ENCODE results near the gene WDR37. TPM values are rescaled to one million over a fixed set of nuclear protein-coding genes. Genes with fewer than 3 reads are reported as not detected.
A peak's percentile ranks its signal among the peaks of the same experiment; 100 is the strongest.

WDR37 gene
- total and polyA plus RNA-seq, 9 of the 15 experiments (the other 6 are each of a cell fraction or from before 2014, with no cell fraction given) = 2.3 to 11.6 (median 6.7) TPM

GRCh38 chr10:1020460-1020859 lies 35.7 kb upstream of the WDR37 start:
- ATAC-seq (peak; percentile 51), FAIRE-seq (no peak), DNase-seq (ENCODE audit: extremely low read depth in 1 of 4, low spot score in 3 of 4) (no peak)
- Histone ChIP-seq H3K4me3 (no peak overlapping the region), H2AFZ (ENCODE audit: low read depth, low read length) (no peak overlapping the region), H3K4me2 (ENCODE audit: insufficient read depth, low read length) (no peak overlapping the region), H3K27me3 (ENCODE audit: control insufficient read depth in 2 of 2, insufficient read depth in 2 of 2, low read length in 2 of 2) (no peaks in the 10 kb centered on the region), H3K9me1 (ENCODE audit: control insufficient read depth, insufficient read depth, low read length) (no peaks in the 10 kb centered on the region), H3K9me3 (replicated peaks; ENCODE audit: control insufficient read depth, insufficient read depth, low read depth, low read length) (no peaks in the 10 kb centered on the region), H4K20me1 (replicated peaks; ENCODE audit: control insufficient read depth, insufficient read depth, low read length) (no peaks in the 10 kb centered on the region), H3K9ac (ENCODE audit: insufficient read depth in 1 of 2, low read depth in 2 of 2, low read length in 2 of 2) (no peak overlapping the region), H3K27ac (ENCODE audit: extremely low read depth, low read depth, low read length) (no peak overlapping the region), H3K79me2 (ENCODE audit: control insufficient read depth, insufficient read depth, low read length) (no peaks in the 10 kb centered on the region), H3K36me3 (ENCODE audit: control insufficient read depth, insufficient read depth, low read length) (peaks cover 42% of the 10 kb centered on the region), H3K4me1 (replicated peaks in 1 of 2; ENCODE audit: control insufficient read depth in 2 of 2, insufficient read depth in 2 of 2, low read length in 2 of 2) (peaks cover 6 to 8% of the 10 kb centered on the region in 2 experiments; a peak in 3 of 5 replicates)
- ChIA-PET CTCF (ENCODE audit: low intra/inter-chr PET ratio) (no interaction called here), POLR2A (interaction anchor here (0.7 to 2.1 kb wide), 3 partner anchors 14 to 130 kb away, joined by 3 to 9 read pairs (median 5); partner anchors contain the start of gene IDI1)
- in situ Hi-C loops (cut with MboI) = no loop called here
- 91% methylated on average over 10 of the region's 10 CpGs for WGBS (ENCODE audit: insufficient coverage, low coverage, missing lambda C conversion rate)
- TF ChIP-seq, protein P1, sequence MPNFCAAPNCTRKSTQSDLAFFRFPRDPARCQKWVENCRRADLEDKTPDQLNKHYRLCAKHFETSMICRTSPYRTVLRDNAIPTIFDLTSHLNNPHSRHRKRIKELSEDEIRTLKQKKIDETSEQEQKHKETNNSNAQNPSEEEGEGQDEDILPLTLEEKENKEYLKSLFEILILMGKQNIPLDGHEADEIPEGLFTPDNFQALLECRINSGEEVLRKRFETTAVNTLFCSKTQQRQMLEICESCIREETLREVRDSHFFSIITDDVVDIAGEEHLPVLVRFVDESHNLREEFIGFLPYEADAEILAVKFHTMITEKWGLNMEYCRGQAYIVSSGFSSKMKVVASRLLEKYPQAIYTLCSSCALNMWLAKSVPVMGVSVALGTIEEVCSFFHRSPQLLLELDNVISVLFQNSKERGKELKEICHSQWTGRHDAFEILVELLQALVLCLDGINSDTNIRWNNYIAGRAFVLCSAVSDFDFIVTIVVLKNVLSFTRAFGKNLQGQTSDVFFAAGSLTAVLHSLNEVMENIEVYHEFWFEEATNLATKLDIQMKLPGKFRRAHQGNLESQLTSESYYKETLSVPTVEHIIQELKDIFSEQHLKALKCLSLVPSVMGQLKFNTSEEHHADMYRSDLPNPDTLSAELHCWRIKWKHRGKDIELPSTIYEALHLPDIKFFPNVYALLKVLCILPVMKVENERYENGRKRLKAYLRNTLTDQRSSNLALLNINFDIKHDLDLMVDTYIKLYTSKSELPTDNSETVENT (CRISPR knock-in tag; IDR thresholded peaks at IDR 0.05) = no peak
- intact Hi-C loops (cut with micrococcal nuclease) = no loop called here
- no TSS peak for BruUV-seq (replicated peaks)

DNA sequence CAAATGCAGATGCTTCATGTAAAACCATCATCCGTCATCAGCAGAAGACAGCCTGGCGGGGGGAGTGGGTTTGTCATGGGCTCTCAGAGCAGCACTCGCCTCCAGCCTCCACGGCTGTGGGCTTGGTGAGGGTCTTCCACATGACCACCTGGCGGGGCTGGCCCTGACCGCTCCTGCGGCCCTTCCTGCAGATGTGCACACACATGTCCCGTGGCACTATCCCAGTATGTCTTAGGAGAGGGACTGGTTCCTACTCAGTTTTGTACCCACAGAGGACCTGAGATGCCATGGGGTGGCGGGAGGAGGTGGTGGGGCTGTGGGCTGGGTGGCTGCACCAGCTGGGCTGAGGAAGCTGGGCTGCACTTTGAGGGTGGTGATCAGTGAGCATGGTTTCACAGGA lies 35.2 kb upstream of the WDR37 start:
- H3K9ac ChIP-seq (ENCODE audit: insufficient read depth in 1 of 2, low read depth in 2 of 2, low read length in 2 of 2) = no peak overlapping the region
- intact Hi-C loops (cut with micrococcal nuclease) = no loop called here
- CTCF ChIA-PET (ENCODE audit: low intra/inter-chr PET ratio) = no interaction called here
- H3K9me1 ChIP-seq (ENCODE audit: control insufficient read depth, insufficient read depth, low read length) = no peaks in the 10 kb centered on the region
- 97% methylated on average over 8 of the region's 9 CpGs for WGBS (ENCODE audit: insufficient coverage, low coverage, missing lambda C conversion rate)
- H3K9me3 ChIP-seq (replicated peaks; ENCODE audit: control insufficient read depth, insufficient read depth, low read depth, low read length) = no peaks in the 10 kb centered on the region
- ATAC-seq (peak; percentile 17; the same call in 2 of the 3 replicates), DNase-seq (ENCODE audit: extremely low read depth in 1 of 4, low spot score in 3 of 4) (no peak), FAIRE-seq (no peak)
- H2AFZ ChIP-seq (ENCODE audit: low read depth, low read length) = no peak overlapping the region
- BruUV-seq (replicated peaks) = no TSS peak
- H3K4me1 ChIP-seq (replicated peaks in 1 of 2; ENCODE audit: control insufficient read depth in 2 of 2, insufficient read depth in 2 of 2, low read length in 2 of 2) = peaks cover 6 to 8% of the 10 kb centered on the region in 2 experiments; a peak in 3 of 5 replicates
- H3K79me2 ChIP-seq (ENCODE audit: control insufficient read depth, insufficient read depth, low read length) = no peaks in the 10 kb centered on the region
- H3K27ac ChIP-seq (ENCODE audit: extremely low read depth, low read depth, low read length) = no peak overlapping the region
- no peaks in the 10 kb centered on the region for H3K27me3 ChIP-seq (ENCODE audit: control insufficient read depth in 2 of 2, insufficient read depth in 2 of 2, low read length in 2 of 2)
- POLR2A ChIA-PET = interaction anchor here (1.2 kb wide), 1 partner anchor 14 kb away, joined by 4 read pairs; no protein-coding TSS in a partner anchor
- no peaks in the 10 kb centered on the region for H4K20me1 ChIP-seq (replicated peaks; ENCODE audit: control insufficient read depth, insufficient read depth, low read length)
- no peak overlapping the region for H3K4me2 ChIP-seq (ENCODE audit: insufficient read depth, low read length)
- H3K36me3 ChIP-seq (ENCODE audit: control insufficient read depth, insufficient read depth, low read length) = peaks cover 37% of the 10 kb centered on the region
- in situ Hi-C loops (cut with MboI) = no loop called here
- no peak overlapping the region for H3K4me3 ChIP-seq
- TF ChIP-seq POLR2G (IDR thresholded peaks at IDR 0.05; ENCODE audit: low read depth, low read length) = peak; percentile 66
- no peak for TF ChIP-seq HNRNPL (IDR thresholded peaks at IDR 0.05; ENCODE audit: low read depth, low read length)

Data from K562 (cell line).